Measurements from ENCODE around the gene PNP. TPM values are rescaled to one million over a fixed set of nuclear protein-coding genes. Genes with fewer than 3 reads are reported as not detected.

The PNP gene
- total RNA-seq, 2 experiments from 2014 or later, result 73.6 to 77.2 TPM

GRCh38 chr14:20461225-20462141 lies 7.7 kb upstream of the PNP start, which contains the start of gene PIP4P1:
Gene PIP4P1, minus strand, starts transcription at chr14:20461434. Its CDS starts 109 bp downstream, at chr14:20461325.
- Histone ChIP-seq H3K27me3 (ENCODE audit: control insufficient read depth in 1 of 2, insufficient read depth in 2 of 2, low read length in 2 of 2) (no peaks in the 10 kb centered on the region), H3K36me3 (ENCODE audit: insufficient read depth, low read length) (peaks cover 40% of the 10 kb centered on the region), H3K4me3 (ENCODE audit: low read length) (peak within 1 kb of the TSS; percentile 69), H3K4me1 (ENCODE audit: insufficient read depth, low read length) (peaks cover 41% of the 10 kb centered on the region), H3K9me3 (ENCODE audit: control insufficient read depth in 1 of 2, insufficient read depth in 1 of 2, low read length in 2 of 2) (no peaks in the 10 kb centered on the region), H3K27ac (ENCODE audit: low read depth in 1 of 2, low read length in 2 of 2) (peak within 1 kb of the TSS; percentile 94 to 97)
- intact Hi-C loops (cut with DNase I, micrococcal nuclease), result loop anchor here in 1 of 2 experiments (1.0 to 10.0 kb wide), 4 partner anchors 16 to 623 kb away; partner anchors contain the start of genes PARP2 and RNASE4
- peak within 1 kb of the TSS; percentile 87 for H3K27ac Mint-ChIP-seq
- H3K27me3 Mint-ChIP-seq, result no peaks in the 10 kb centered on the region
- H3K36me3 Mint-ChIP-seq (ENCODE audit: low read depth), result peaks cover 31% of the 10 kb centered on the region
- H3K4me1 Mint-ChIP-seq (ENCODE audit: low read depth), result peaks cover 26% of the 10 kb centered on the region
- H3K9me3 Mint-ChIP-seq, result no peaks in the 10 kb centered on the region
- ChIA-PET POLR2A (interaction anchor here (0.7 to 2.7 kb wide), 23 partner anchors 10 to 626 kb away, joined by 3 to 43 read pairs (median 6); partner anchors contain the start of genes PARP2, PNP, RNASE4 and TEP1), CTCF (interaction anchor here (0.8 to 2.0 kb wide), 3 partner anchors 46 to 230 kb away, joined by 3 to 7 read pairs (median 5); partner anchors contain the start of gene TTC5)
- ATAC-seq (ENCODE audit: poor library complexity) (peak; percentile 86), DNase-seq (peak; percentile 94 to 100 (median 97))
- no peak for TF ChIP-seq CTCF (IDR thresholded peaks at IDR 0.05)
- peak within 1 kb of the TSS; percentile 95 for H3K4me3 Mint-ChIP-seq

GRCh38 chr14:20468764-20469241 lies 403 bp upstream of the PNP start:
- no peak for TF ChIP-seq CTCF (IDR thresholded peaks at IDR 0.05)
- peak overlapping the region; percentile 92 for H3K27ac Mint-ChIP-seq
- POLR2A ChIA-PET, result interaction anchor here (1.2 to 4.8 kb wide), 6 partner anchors 8 to 214 kb away, joined by 4 to 43 read pairs (median 15); partner anchors contain the start of genes APEX1, OSGEP and PIP4P1
- peaks cover 37% of the 10 kb centered on the region for H3K36me3 Mint-ChIP-seq (ENCODE audit: low read depth)
- intact Hi-C loops (cut with DNase I, micrococcal nuclease), result loop anchor here (1.0 to 10.0 kb wide), 7 partner anchors 8 to 616 kb away; partner anchors contain the start of genes APEX1 (in 2 of the 2), OSGEP (in 1 of the 2) and PARP2 (in 1 of the 2)
- H3K36me3 ChIP-seq (ENCODE audit: insufficient read depth, low read length), result peaks cover 17% of the 10 kb centered on the region
- peak overlapping the region; percentile 98 for H3K4me3 Mint-ChIP-seq
- CTCF ChIA-PET, result interaction anchor here (1.5 kb wide), 1 partner anchor 14 kb away, joined by 4 read pairs; no protein-coding TSS in a partner anchor
- no peak for ATAC-seq (ENCODE audit: poor library complexity)
- peaks cover 43% of the 10 kb centered on the region for H3K4me1 ChIP-seq (ENCODE audit: insufficient read depth, low read length)
- peak overlapping the region; percentile 95 for H3K4me3 ChIP-seq (ENCODE audit: low read length)
- H3K27ac ChIP-seq (ENCODE audit: low read depth in 1 of 2, low read length in 2 of 2), result peak overlapping the region; percentile 78 to 81
- no peak for DNase-seq
- H3K9me3 Mint-ChIP-seq, result no peaks in the 10 kb centered on the region
- no peaks in the 10 kb centered on the region for H3K9me3 ChIP-seq (ENCODE audit: control insufficient read depth in 1 of 2, insufficient read depth in 1 of 2, low read length in 2 of 2)
- no peaks in the 10 kb centered on the region for H3K27me3 Mint-ChIP-seq
- peaks cover 44% of the 10 kb centered on the region for H3K4me1 Mint-ChIP-seq (ENCODE audit: low read depth)
- H3K27me3 ChIP-seq (ENCODE audit: control insufficient read depth in 1 of 2, insufficient read depth in 2 of 2, low read length in 2 of 2), result no peaks in the 10 kb centered on the region

Data from CD4-positive, alpha-beta T cell (primary cell).